Measurements from ENCODE around the gene FBXO3.

Gene FBXO3

DNA sequence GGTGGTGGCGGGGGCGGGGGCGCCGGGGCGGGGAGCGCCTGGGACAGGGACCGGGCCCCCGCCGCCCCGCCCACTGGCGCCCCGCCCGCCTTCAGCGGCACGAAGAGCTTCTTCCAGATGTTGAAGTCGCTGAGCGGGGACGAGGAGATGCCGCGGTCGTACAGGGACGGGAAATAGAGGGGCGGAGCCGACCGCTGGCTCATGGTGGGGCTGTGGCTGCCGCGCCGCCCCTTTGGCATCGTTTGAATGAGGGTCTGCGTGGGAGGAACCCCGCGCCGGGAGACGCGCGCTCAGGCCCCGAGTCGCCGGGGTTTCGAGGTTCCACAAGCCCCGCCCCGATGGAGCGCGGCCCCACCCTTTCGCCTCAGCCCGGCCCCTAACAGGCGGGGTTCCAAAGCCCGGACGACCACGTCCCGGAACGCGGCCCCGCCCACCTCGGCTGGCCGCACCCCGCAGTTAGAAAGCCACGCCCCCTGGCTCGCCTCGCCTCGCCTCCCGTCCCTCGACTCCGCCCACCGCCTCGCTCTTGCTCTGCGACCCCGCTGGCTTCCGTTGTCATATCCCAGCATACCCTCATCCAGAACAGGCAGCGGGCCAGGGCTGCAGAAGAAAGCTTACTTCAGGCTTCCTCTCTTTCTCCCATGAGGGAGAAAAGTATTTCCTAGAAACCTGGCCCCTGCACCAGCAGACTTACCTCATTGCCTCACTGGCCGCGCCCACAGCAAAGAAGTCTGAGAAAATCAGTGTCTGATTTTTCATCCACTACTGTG is 73.6 kb downstream of the FBXO3 start, which contains the start of gene C11orf91:
Gene C11orf91 (minus strand): TSS at position 325 of the 770 bp plus-strand sequence. CDS start 86 bp downstream, at position 239.
- DNase-seq: peak; percentile 96

- no peak for DNase-seq
These were observed 74.2 kb downstream of the FBXO3 start for GRCh38 chr11:33700063-33700501.

DNA sequence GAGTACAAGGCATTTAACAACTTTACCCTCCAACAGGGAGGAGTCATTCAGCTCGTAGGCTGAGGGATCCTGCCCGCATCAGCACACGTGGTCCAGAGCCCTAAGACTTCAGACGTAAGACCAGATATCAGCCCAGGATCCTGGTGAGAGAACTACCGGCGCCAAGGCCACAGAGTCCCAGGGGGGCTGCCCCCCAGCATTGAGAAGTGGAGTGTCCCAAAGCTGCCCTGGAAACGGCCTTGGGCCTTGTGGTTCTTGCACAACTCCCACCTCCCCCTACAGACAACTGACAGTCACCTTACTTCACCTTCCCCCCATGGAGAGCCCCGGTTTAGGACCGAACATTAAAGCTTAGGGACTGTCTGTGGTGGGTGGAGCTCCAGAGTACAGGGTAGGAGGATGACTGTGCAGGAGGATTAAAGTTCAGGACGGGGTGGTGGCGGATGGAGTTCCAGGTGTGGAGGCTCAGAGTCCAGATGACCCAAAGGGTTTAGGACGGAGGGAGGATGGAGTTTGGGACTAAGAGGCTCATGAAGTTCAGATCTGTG is 74.7 kb downstream of the FBXO3 start:
- no peak for DNase-seq

- no peak for DNase-seq
These were observed 75.4 kb downstream of the FBXO3 start for GRCh38 chr11:33698921-33699320.

- DNase-seq: no peak
These were observed 76.3 kb downstream of the FBXO3 start for GRCh38 chr11:33697997-33698396.

- no peak for DNase-seq
These were observed 77.2 kb downstream of the FBXO3 start for GRCh38 chr11:33696931-33697638.

GRCh38 chr11:33696411-33696810 is 77.9 kb downstream of the FBXO3 start:
- DNase-seq: no peak

DNA sequence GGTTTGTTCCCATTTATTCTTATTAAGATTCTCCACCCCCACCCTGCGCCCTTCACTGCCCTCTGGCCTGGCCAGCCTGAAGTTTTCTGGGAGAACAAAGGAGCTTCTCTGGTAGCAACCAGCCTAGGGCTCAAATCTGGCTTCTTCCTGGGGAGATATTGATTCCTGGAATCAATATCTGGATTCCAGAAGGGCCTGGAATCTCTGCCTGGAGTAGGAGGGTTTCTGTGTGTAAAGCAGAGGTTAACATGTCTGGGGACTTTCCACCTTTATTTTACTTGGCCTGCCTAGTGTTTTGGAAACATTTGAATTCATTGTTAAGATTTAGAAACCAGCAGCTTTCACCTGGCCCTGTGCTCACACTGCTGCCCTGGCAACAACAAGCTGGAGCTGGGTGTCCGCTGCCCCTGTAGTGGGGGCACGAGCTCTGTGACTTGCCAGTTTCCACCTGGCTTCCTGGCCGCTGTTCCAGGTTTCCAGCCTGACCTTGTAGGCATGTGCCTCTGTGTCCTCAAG is 79.2 kb downstream of the FBXO3 start:
- DNase-seq: no peak

DNA sequence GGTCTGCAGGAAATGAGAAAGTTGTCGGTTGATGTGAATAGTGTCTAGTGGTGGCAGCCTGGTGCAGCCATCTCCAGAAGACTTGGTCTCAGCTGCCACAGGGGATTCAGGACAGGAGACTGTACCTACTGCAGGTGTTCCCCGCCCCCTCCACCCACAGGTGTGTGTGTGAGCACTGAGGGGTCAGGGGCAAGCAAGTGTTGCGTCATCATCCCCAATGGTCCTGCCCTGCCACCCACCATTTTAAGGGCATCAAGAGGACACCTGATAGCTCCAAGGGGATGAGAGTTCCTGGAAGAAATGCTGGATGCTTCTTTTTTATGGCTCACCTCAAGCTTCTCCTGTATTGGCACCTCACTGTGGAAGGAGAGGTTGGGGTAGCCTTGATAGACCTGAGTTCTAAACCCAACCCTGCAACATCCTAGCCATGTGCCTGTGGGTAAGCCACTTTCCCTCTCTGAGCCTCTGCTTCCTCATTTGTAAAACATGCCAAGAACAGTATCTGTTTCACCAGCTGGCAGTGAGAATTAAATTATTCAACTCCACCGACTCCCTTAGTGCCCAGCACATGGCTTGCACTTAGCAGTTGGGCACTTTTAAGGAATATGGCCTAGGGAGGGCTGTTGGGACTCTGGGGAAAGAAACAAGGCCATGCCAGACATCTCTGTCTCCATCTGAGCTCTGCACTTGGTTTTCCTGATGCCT is 79.8 kb downstream of the FBXO3 start:
- DNase-seq: no peak

GRCh38 chr11:33692541-33692940 is 81.8 kb downstream of the FBXO3 start:
- DNase-seq: no peak

DNA sequence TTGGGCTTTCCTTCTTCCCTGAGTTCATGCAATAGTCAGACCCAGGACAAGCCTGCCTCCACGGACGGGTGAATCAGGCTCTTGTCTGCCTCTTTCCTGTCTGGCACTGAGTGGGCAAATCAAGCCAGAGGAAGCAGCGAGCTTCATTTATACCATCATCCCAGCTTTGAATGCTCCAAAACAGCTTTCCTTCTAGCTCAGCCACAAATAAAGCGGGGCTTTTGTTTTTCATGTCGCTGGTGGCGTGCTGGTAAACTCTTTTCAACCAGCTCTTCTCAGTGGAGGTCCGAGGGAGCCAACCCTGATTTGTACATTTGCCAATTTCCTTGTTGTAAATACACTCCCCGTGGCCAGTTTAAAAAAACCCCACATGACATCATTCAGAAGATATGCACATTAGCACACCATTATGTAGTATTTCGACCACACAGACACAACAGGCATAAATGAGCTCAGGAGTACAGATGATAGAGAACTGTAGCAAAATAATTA is 82.3 kb downstream of the FBXO3 start:
- DNase-seq: no peak

GRCh38 chr11:33691066-33691864 is 83.1 kb downstream of the FBXO3 start:
- DNase-seq: no peak

Measured in activated CD4-positive, alpha-beta T cell treated with anti-CD3 and anti-CD28 coated beads for 48 hours (primary cell).